HepG2 (cell line): ENCODE results near the gene ZNF683. TPM values are rescaled to one million over a fixed set of nuclear protein-coding genes. Genes with fewer than 3 reads are reported as not detected.

Source experiments
- FOXA3 ChIP-seq: IDR thresholded peaks from 2 replicates; pipeline ENCODE4 v1.6.1; 2016; ENCODE audit warnings: missing genetic modification reagents, missing compliant biosample characterization
- GFI1 ChIP-seq: sonication (generic); formaldehyde crosslinking; IDR thresholded peaks from 2 replicates; pipeline ENCODE4 v1.5.0; 2020; ENCODE audit warnings: missing genetic modification reagents, mild to moderate bottlenecking, borderline replicate concordance
- HBP1 ChIP-seq: IDR thresholded peaks from 2 replicates; pipeline ENCODE4 v1.6.1; 2016; ENCODE audit warnings: low read depth, control low read depth
- HNRNPLL ChIP-seq: fragments of 200-400 bp; formaldehyde crosslinking; IDR thresholded peaks from 2 replicates; pipeline ENCODE4 v1.6.1; 2017; ENCODE audit warnings: mild to moderate bottlenecking, low read depth, low read length; ENCODE audit not compliant: poor library complexity, severe bottlenecking
- JUN ChIP-seq: sonication (generic); formaldehyde crosslinking; IDR thresholded peaks from 2 replicates; pipeline ENCODE4 v1.4.0; 2020; ENCODE audit warnings: mild to moderate bottlenecking, missing genetic modification reagents
- KDM2A ChIP-seq: sonication (generic); formaldehyde crosslinking; IDR thresholded peaks from 2 replicates; pipeline ENCODE4 v1.4.0; 2020; ENCODE audit warnings: low read depth, missing genetic modification reagents, borderline replicate concordance
- MED8 ChIP-seq: sonication (generic); formaldehyde crosslinking; IDR thresholded peaks from 2 replicates; pipeline ENCODE4 v1.8.1; 2023; ENCODE audit warnings: mild to moderate bottlenecking, missing genetic modification reagents; ENCODE audit not compliant: insufficient replicate concordance
- NAIF1 ChIP-seq: sonication (generic); formaldehyde crosslinking; IDR thresholded peaks from 2 replicates; pipeline ENCODE4 v1.5.0; 2020; ENCODE audit warnings: mild to moderate bottlenecking, missing genetic modification reagents, borderline replicate concordance
- TBL1XR1 ChIP-seq: fragments of 150-350 bp; IDR thresholded peaks from 2 replicates; pipeline ENCODE4 v1.6.1; 2014; ENCODE audit warnings: borderline replicate concordance, low read length; ENCODE audit not compliant: partially characterized antibody
- WIZ ChIP-seq: sonication (generic); formaldehyde crosslinking; IDR thresholded peaks from 2 replicates; pipeline ENCODE4 v1.5.1; 2020; ENCODE audit warnings: mild to moderate bottlenecking, missing genetic modification reagents
- ZNF260 ChIP-seq: sonication (generic); formaldehyde crosslinking; IDR thresholded peaks from 2 replicates; pipeline ENCODE4 v1.4.0; 2020; ENCODE audit warnings: missing genetic modification reagents, low read depth, mild to moderate bottlenecking, borderline replicate concordance
- ZNF569 ChIP-seq: sonication (generic); formaldehyde crosslinking; IDR thresholded peaks from 2 replicates; pipeline ENCODE4 v1.5.0; 2020; ENCODE audit warnings: mild to moderate bottlenecking, missing genetic modification reagents, moderate library complexity, borderline replicate concordance
- ZNF747 ChIP-seq: sonication (generic); formaldehyde crosslinking; IDR thresholded peaks from 2 replicates; pipeline ENCODE4 v1.8.1; 2023; ENCODE audit warnings: missing genetic modification reagents, mild to moderate bottlenecking, borderline replicate concordance
- ZNF878 ChIP-seq: sonication (generic); formaldehyde crosslinking; IDR thresholded peaks from 2 replicates; pipeline ENCODE4 v1.8.1; 2023; ENCODE audit warnings: mild to moderate bottlenecking, missing genetic modification reagents, moderate library complexity
- polyA plus RNA-seq, 8 experiments: library from polyadenylated mRNA; depleted of rRNA in 3 of 8; stranded (reverse) in 7 of 8; unstranded in 1 of 8; fragments of >200 nt; fragmentation: Illumina TruSeq in 4 of 8; extraction: Trizol in 4 of 8; gene quantifications; 2 replicates each; pipeline versions ENCODE4 v1.2.1 to v1.2.3, GENCODE V29; 2011 to 2016; ENCODE audit warnings: low read depth in 4 of 8, missing spikeins in 1 of 8, mixed read lengths in 1 of 8; ENCODE audit not compliant: insufficient read depth in 1 of 8
- total RNA-seq, 5 experiments: library from RNA; depleted of rRNA; stranded (reverse); fragments of >200 nt; fragmentation: Illumina TruSeq; extraction: Trizol; gene quantifications; 2 replicates each; pipeline ENCODE4 v1.2.3, GENCODE V29; 2016; ENCODE audit warnings: low read depth in 1 of 5
- TF ChIP-seq, protein P1 (sequence below): sonication (generic); formaldehyde crosslinking; IDR thresholded peaks from one replicate; pipeline ENCODE4 v1.5.1; 2020; ENCODE audit warnings: mild to moderate bottlenecking, missing genetic modification reagents; ENCODE audit errors: not compliant biosample characterization
- TF ChIP-seq, protein P2 (sequence below): sonication (generic); formaldehyde crosslinking; IDR thresholded peaks from 2 replicates; pipeline ENCODE4 v1.5.1; 2020; ENCODE audit warnings: missing genetic modification reagents, mild to moderate bottlenecking, borderline replicate concordance

The ZNF683 gene
- total and polyA plus RNA-seq, 2 of the 13 experiments (the other 11 are each of a cell fraction or from before 2014, with no cell fraction given): not detected

- TF ChIP-seq, protein P1, sequence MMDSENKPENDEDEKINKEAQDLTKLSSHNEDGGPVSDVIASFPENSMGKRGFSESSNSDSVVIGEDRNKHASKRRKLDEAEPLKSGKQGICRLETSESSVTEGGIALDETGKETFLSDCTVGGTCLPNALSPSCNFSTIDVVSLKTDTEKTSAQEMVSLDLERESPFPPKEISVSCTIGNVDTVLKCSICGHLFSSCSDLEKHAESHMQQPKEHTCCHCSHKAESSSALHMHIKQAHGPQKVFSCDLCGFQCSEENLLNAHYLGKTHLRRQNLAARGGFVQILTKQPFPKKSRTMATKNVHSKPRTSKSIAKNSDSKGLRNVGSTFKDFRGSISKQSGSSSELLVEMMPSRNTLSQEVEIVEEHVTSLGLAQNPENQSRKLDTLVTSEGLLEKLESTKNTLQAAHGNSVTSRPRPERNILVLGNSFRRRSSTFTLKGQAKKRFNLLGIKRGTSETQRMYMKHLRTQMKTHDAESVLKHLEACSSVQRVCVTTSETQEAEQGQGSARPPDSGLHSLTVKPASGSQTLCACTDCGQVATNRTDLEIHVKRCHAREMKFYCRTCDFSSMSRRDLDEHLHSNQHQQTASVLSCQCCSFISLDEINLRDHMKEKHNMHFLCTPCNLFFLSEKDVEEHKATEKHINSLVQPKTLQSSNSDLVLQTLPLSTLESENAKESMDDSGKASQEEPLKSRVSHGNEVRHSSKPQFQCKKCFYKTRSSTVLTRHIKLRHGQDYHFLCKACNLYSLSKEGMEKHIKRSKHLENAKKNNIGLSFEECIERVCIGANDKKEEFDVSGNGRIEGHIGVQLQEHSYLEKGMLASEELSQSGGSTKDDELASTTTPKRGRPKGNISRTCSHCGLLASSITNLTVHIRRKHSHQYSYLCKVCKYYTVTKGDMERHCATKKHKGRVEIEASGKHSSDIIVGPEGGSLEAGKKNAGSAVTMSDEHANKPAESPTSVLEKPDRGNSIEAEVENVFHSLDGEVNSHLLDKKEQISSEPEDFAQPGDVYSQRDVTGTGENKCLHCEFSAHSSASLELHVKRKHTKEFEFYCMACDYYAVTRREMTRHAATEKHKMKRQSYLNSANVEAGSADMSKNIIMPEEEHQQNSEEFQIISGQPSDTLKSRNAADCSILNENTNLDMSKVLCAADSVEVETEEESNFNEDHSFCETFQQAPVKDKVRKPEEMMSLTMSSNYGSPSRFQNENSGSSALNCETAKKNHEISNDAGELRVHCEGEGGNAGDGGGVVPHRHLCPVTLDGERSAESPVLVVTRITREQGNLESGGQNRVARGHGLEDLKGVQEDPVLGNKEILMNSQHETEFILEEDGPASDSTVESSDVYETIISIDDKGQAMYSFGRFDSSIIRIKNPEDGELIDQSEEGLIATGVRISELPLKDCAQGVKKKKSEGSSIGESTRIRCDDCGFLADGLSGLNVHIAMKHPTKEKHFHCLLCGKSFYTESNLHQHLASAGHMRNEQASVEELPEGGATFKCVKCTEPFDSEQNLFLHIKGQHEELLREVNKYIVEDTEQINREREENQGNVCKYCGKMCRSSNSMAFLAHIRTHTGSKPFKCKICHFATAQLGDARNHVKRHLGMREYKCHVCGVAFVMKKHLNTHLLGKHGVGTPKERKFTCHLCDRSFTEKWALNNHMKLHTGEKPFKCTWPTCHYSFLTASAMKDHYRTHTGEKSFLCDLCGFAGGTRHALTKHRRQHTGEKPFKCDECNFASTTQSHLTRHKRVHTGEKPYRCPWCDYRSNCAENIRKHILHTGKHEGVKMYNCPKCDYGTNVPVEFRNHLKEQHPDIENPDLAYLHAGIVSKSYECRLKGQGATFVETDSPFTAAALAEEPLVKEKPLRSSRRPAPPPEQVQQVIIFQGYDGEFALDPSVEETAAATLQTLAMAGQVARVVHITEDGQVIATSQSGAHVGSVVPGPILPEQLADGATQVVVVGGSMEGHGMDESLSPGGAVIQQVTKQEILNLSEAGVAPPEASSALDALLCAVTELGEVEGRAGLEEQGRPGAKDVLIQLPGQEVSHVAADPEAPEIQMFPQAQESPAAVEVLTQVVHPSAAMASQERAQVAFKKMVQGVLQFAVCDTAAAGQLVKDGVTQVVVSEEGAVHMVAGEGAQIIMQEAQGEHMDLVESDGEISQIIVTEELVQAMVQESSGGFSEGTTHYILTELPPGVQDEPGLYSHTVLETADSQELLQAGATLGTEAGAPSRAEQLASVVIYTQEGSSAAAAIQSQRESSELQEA: no peak
- TF ChIP-seq TBL1XR1 (peak; percentile 29), NAIF1 (no peak), HNRNPLL (no peak), MED8 (CRISPR knock-in tag) (no peak), ZNF260 (CRISPR knock-in tag) (no peak), GFI1 (CRISPR knock-in tag) (peak; percentile 87; the same call in 1 of the 2 replicates), ZNF747 (CRISPR knock-in tag) (peak; percentile 85; the same call in 1 of the 2 replicates), WIZ (CRISPR knock-in tag) (peak; percentile 84), KDM2A (CRISPR knock-in tag) (no peak), JUN (CRISPR knock-in tag) (peak; percentile 97), ZNF878 (0 out of 2 replicates have a peak, but pooled peaks have one; percentile 77), HBP1 (0 out of 2 replicates have a peak, but pooled peaks have one; percentile 20), FOXA3 (CRISPR knock-in tag) (peak; percentile 77), ZNF569 (CRISPR knock-in tag) (no peak)
- TF ChIP-seq, protein P2, sequence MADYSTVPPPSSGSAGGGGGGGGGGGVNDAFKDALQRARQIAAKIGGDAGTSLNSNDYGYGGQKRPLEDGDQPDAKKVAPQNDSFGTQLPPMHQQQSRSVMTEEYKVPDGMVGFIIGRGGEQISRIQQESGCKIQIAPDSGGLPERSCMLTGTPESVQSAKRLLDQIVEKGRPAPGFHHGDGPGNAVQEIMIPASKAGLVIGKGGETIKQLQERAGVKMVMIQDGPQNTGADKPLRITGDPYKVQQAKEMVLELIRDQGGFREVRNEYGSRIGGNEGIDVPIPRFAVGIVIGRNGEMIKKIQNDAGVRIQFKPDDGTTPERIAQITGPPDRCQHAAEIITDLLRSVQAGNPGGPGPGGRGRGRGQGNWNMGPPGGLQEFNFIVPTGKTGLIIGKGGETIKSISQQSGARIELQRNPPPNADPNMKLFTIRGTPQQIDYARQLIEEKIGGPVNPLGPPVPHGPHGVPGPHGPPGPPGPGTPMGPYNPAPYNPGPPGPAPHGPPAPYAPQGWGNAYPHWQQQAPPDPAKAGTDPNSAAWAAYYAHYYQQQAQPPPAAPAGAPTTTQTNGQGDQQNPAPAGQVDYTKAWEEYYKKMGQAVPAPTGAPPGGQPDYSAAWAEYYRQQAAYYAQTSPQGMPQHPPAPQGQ (CRISPR knock-in tag): peak; percentile 36; the same call in 1 of the 2 replicates
Measured at GRCh38 chr1:26387447-26387846, 14.9 kb upstream of the ZNF683 start (continued).
